Activated CD4-positive, alpha-beta T cell treated with anti-CD3 and anti-CD28 coated beads for 36 hours (primary cell): Measurements from ENCODE around the gene DNAH5. TPM values are rescaled to one million over a fixed set of nuclear protein-coding genes. Genes with fewer than 3 reads are reported as not detected.

Source experiments
- ATAC-seq: fragments of 200-7000 bp; cut with Tn5 transposase; one replicate; pipeline ENCODE4 v1.10.0; 2021; ENCODE audit warnings: mild to moderate bottlenecking, moderate library complexity
- CTCF ChIA-PET: fragments of 350-600 bp; sonication (Branson Sonifier 250); formaldehyde crosslinking; loops from one replicate; lab custom pipeline; 2021; ENCODE audit warnings: antibody characterized with exemption; lab: Charles Lee
- POLR2A ChIA-PET: fragments of 350-600 bp; sonication (Branson Sonifier 250); formaldehyde crosslinking; loops from one replicate; lab custom pipeline; 2021; ENCODE audit warnings: antibody characterized with exemption, inconsistent platforms; lab: Charles Lee
- DNase-seq: peaks from one replicate; pipeline ENCODE4 v3.0.0-alpha.2; 2020
- H3K27ac Mint-ChIP-seq: one replicate; pipeline ENCODE4 v1.8.0; 2021; ENCODE audit warnings: mixed read lengths
- H3K27me3 Mint-ChIP-seq: one replicate; pipeline ENCODE4 v1.8.0; 2021; ENCODE audit warnings: mixed read lengths
- H3K36me3 Mint-ChIP-seq: one replicate; pipeline ENCODE4 v1.8.0; 2021; ENCODE audit warnings: low read depth, mixed read lengths
- H3K4me1 Mint-ChIP-seq: one replicate; pipeline ENCODE4 v1.8.0; 2021; ENCODE audit warnings: mixed read lengths
- H3K4me3 Mint-ChIP-seq: one replicate; pipeline ENCODE4 v1.8.0; 2021; ENCODE audit warnings: mild to moderate bottlenecking, moderate library complexity, mixed read lengths
- H3K9me3 Mint-ChIP-seq: one replicate; pipeline ENCODE4 v1.8.0; 2021; ENCODE audit warnings: low read depth, mixed read lengths
- intact Hi-C, 2 experiments: fragments of 100-400 bp; cut with DNase I in 1 of 2; cut with micrococcal nuclease in 1 of 2; formaldehyde crosslinking; loops; one replicate each; pipeline versions ENCODE4 v1.14.2 to v1.15.1; 2022 to 2024; cut with DNase I, micrococcal nuclease
- total RNA-seq, 2 experiments: library from RNA; stranded (reverse); gene quantifications; one replicate each; pipeline ENCODE4 v1.2.3, GENCODE V29; 2021

DNAH5 gene
- total RNA-seq, 2 experiments from 2014 or later, result not detected

DNA sequence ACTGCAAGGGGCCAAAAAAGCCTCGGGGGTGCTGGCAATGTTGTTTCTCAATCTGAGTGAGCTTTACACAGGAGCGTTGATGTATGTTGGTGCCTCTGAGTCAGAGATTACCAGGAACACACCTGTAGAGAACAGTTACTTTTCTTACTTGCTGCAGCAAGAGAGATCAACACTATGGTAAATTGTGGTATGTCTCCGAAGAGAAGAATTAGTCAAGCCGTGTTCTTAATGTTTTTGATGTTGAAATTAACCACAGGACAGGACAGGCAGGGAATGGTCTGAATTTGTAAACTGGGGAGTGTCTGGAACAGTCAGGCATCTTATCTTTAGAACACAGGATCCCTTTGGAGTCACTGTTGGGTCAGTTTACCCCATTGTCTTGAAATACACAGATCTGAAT, 285.7 kb downstream of the DNAH5 start:
- Mint-ChIP-seq H3K4me3 (no peak overlapping the region), H3K9me3 (peaks cover 8% of the 10 kb centered on the region), H3K36me3 (no peaks in the 10 kb centered on the region), H3K4me1 (no peaks in the 10 kb centered on the region), H3K27ac (no peak overlapping the region), H3K27me3 (no peaks in the 10 kb centered on the region)
- ChIA-PET CTCF (no interaction called here), POLR2A (no interaction called here)
- DNase-seq (no peak), ATAC-seq (no peak)
- intact Hi-C loops, result no loop called here

DNA sequence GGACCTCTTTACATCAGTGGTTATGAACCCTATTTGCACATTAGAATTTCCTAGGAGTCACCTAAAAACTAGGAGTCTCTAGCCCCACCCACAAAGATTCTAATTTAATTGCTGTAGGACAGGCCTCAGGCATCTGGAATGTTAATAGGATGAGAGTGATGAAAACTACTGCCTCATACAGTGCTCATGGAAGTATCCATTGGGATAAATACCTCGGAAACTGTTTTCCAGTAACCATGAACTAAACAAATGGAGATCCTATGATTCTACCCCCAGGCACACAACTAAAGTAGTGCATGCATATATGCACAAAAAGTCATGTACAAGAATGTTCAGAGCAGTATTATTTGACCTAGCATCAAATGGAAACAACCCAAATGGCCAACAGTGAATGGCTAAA, 286.3 kb downstream of the DNAH5 start:
- POLR2A ChIA-PET, result no interaction called here
- CTCF ChIA-PET, result no interaction called here
- Mint-ChIP-seq H3K4me1 (no peaks in the 10 kb centered on the region), H3K4me3 (no peak overlapping the region), H3K27me3 (no peaks in the 10 kb centered on the region), H3K27ac (no peak overlapping the region), H3K9me3 (peaks cover 10% of the 10 kb centered on the region), H3K36me3 (no peaks in the 10 kb centered on the region)
- no peak for ATAC-seq
- DNase-seq, result no peak
- intact Hi-C loops, result no loop called here

DNA sequence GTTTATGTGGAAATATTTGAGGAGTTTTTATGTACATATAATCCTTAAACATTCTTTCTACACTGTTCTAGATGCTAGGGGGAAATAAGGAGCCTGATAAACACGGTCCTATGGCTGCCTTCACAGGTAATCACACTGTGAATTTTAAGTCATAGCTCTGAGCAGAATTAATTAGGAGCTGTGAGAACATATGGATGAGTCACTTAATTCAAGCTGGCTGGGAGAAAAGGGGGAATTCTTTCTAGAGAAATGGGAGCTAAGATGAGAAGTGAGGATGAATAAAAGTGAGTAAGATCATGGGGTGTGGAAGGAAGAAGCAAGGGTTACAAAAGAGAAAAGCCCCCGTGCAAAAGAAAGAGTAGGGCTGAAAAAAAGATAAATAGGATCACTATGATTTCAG, 290.8 kb downstream of the DNAH5 start:
- ChIA-PET CTCF (no interaction called here), POLR2A (no interaction called here)
- Mint-ChIP-seq H3K9me3 (peaks cover 19% of the 10 kb centered on the region), H3K27ac (no peak overlapping the region), H3K4me3 (no peak overlapping the region), H3K27me3 (no peaks in the 10 kb centered on the region), H3K4me1 (no peaks in the 10 kb centered on the region), H3K36me3 (no peaks in the 10 kb centered on the region)
- intact Hi-C loops, result no loop called here
- ATAC-seq, result no peak
- no peak for DNase-seq

DNA sequence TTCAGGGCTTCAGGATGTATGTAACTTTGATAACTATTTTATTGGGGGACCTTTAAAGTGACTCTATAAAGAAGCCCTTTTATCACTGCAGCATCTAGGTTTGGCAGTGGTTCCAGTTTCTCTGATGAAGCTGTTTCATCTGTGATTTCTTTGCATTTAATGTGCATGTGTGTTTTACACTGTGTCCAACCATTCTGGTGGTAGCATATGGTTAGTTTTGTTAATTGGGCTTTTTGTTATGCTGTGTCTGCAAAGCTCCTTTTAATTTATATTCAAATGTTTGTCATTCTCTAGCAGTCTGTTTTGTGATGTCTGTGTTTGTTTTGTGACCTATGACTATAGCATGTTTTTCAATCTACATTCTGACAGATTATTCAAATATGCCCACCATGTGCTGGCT, 294.8 kb downstream of the DNAH5 start:
- DNase-seq, result no peak
- no peak for ATAC-seq

DNA sequence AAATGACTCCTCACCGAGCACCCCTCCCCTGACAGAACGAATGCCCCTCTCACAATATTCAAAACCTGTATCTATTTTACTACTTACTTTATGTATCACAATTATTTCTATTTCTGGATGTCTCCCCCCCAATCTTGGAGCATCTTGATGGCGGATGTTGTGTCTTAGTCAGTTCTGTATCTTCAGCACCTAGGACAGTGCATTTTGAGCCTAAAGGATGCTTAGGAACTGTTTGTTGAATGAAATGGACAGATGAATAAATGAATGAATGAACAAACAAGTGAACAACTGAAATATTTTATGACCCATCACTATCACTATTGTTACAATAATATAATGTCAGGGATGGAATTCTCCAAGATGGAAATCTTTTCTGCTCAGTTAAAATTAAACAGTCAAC, 295.7 kb downstream of the DNAH5 start:
- Mint-ChIP-seq H3K9me3 (peaks cover 18% of the 10 kb centered on the region), H3K4me1 (no peaks in the 10 kb centered on the region)

More for the DNA sequence above, 294.8 kb downstream of the DNAH5 start:
- intact Hi-C loops, result no loop called here
- Mint-ChIP-seq H3K27me3 (no peaks in the 10 kb centered on the region), H3K36me3 (no peaks in the 10 kb centered on the region), H3K4me3 (no peak overlapping the region), H3K4me1 (no peaks in the 10 kb centered on the region), H3K27ac (no peak overlapping the region), H3K9me3 (peaks cover 23% of the 10 kb centered on the region)
- POLR2A ChIA-PET, result no interaction called here
- CTCF ChIA-PET, result no interaction called here

DNA sequence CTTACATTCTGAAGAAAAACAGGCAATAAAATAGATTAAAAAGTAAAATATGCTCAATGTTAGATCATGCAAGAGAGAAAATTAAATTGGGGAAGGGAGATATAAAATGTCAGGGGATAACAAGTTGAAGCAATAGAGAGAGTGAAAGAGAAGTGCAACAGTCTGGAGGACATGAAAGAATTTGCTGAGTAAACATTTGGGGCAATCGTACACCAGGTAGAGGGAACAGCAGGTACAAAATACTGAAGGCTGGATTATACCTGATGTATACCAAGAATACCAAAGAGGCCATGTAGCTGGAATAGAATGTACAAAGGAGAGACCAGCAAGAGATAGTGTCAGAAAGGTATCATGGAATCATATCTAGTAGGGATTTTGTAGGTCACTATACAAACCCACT, 300.8 kb downstream of the DNAH5 start:
- H3K27ac Mint-ChIP-seq, result no peak overlapping the region
- H3K4me1 Mint-ChIP-seq, result no peaks in the 10 kb centered on the region
- H3K27me3 Mint-ChIP-seq, result no peaks in the 10 kb centered on the region
- no peaks in the 10 kb centered on the region for H3K36me3 Mint-ChIP-seq
- DNase-seq (no peak), ATAC-seq (no peak)
- ChIA-PET POLR2A (no interaction called here), CTCF (no interaction called here)
- no peak overlapping the region for H3K4me3 Mint-ChIP-seq
- peaks cover 10% of the 10 kb centered on the region for H3K9me3 Mint-ChIP-seq
- intact Hi-C loops, result no loop called here

More for the DNA sequence above, 295.7 kb downstream of the DNAH5 start:
- DNase-seq (no peak), ATAC-seq (no peak)
- intact Hi-C loops, result no loop called here
- ChIA-PET POLR2A (no interaction called here), CTCF (no interaction called here)
- Mint-ChIP-seq H3K27me3 (no peaks in the 10 kb centered on the region), H3K27ac (no peak overlapping the region), H3K4me3 (no peak overlapping the region), H3K36me3 (no peaks in the 10 kb centered on the region)

DNA sequence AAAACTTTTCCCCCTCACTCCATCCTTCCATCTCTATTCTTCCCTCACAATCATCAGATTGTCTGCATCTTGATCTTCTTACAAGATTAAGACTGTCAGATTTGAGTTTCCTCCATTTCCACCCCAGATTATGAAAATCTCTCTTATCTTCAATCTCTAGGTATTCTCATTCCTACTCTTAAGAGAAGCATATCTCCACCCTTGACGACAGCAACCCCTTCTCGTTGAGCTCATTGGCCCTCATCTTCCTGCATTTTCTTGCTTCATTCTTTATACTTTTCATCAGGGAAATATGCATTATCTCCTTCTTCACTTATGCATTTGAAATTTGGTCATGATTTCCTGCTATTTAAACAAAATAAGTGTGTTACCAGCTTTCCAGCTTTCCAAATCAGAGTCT, 301.3 kb downstream of the DNAH5 start:
- ATAC-seq, result no peak
- CTCF ChIA-PET, result no interaction called here
- H3K4me1 Mint-ChIP-seq, result no peaks in the 10 kb centered on the region

More for the DNA sequence above, 301.3 kb downstream of the DNAH5 start:
- DNase-seq, result no peak
- H3K27me3 Mint-ChIP-seq, result no peaks in the 10 kb centered on the region
- no peak overlapping the region for H3K4me3 Mint-ChIP-seq
- peaks cover 9% of the 10 kb centered on the region for H3K9me3 Mint-ChIP-seq
- intact Hi-C loops, result no loop called here
- no peaks in the 10 kb centered on the region for H3K36me3 Mint-ChIP-seq
- H3K27ac Mint-ChIP-seq, result no peak overlapping the region
- POLR2A ChIA-PET, result no interaction called here

Other genes starting within 250 kb of the DNAH5 start
- 10 to 100 TPM in 1 of 2 experiments, 1 to 10 TPM in 1; 9.2 to 11.3 TPM for gene TRIO, start 198.7 kb upstream of the DNAH5 start, total RNA-seq